GM21825 (cell line): ENCODE data around the gene SLC6A17.

Experiments used
- ATAC-seq: cut with Tn5 transposase; IDR thresholded peaks from one replicate; pipeline ENCODE4 v1.9.1; 2021; ENCODE audit warnings: mild to moderate bottlenecking, moderate library complexity; ENCODE audit not compliant: unreplicated experiment

SLC6A17 gene

GRCh38 chr1:110135246-110135645 is 15.0 kb upstream of the SLC6A17 start:
- no peak for ATAC-seq

GRCh38 chr1:110135666-110136065 is 14.6 kb upstream of the SLC6A17 start:
- ATAC-seq: no peak

- ATAC-seq: no peak
Observed at GRCh38 chr1:110136911-110137310, 13.4 kb upstream of the SLC6A17 start.

- no peak for ATAC-seq
Observed at GRCh38 chr1:110138956-110139355, 11.3 kb upstream of the SLC6A17 start.

GRCh38 chr1:110144366-110144765 is 5.9 kb upstream of the SLC6A17 start:
- ATAC-seq: no peak

- ATAC-seq: no peak
Observed at GRCh38 chr1:110148961-110149360, 1.3 kb upstream of the SLC6A17 start.

- ATAC-seq: no peak
Observed at GRCh38 chr1:110151175-110151669, 928 bp downstream of the SLC6A17 start.

- ATAC-seq: no peak
Observed at GRCh38 chr1:110152133-110152785, 2.0 kb downstream of the SLC6A17 start.

- no peak for ATAC-seq
Observed at GRCh38 chr1:110153407-110153950, 3.2 kb downstream of the SLC6A17 start.

- ATAC-seq: no peak
Observed at GRCh38 chr1:110155878-110156522, 5.7 kb downstream of the SLC6A17 start.

- no peak for ATAC-seq
Observed at GRCh38 chr1:110158261-110158660, 8.0 kb downstream of the SLC6A17 start.

- ATAC-seq: no peak
Observed at GRCh38 chr1:110159168-110159567, 8.9 kb downstream of the SLC6A17 start.

- ATAC-seq: no peak
Observed at GRCh38 chr1:110160538-110161100, 10.3 kb downstream of the SLC6A17 start.

- no peak for ATAC-seq
Observed at GRCh38 chr1:110161165-110161564, 10.9 kb downstream of the SLC6A17 start.

- no peak for ATAC-seq
Observed at GRCh38 chr1:110161849-110162248, 11.6 kb downstream of the SLC6A17 start.

GRCh38 chr1:110163591-110163990 is 13.3 kb downstream of the SLC6A17 start:
- ATAC-seq: no peak

GRCh38 chr1:110164725-110165350 is 14.5 kb downstream of the SLC6A17 start:
- no peak for ATAC-seq

GRCh38 chr1:110165761-110166231 is 15.5 kb downstream of the SLC6A17 start:
- ATAC-seq: no peak

GRCh38 chr1:110166861-110167260 is 16.6 kb downstream of the SLC6A17 start:
- no peak for ATAC-seq

- no peak for ATAC-seq
Observed at GRCh38 chr1:110170766-110171733, 20.8 kb downstream of the SLC6A17 start.
